Measurements from ENCODE around the gene RTN3.
A peak's percentile ranks its signal among the peaks of the same experiment; 100 is the strongest.
"Not testable (repeated sequence)": the region's sequence is repeated elsewhere in the genome, so short reads cannot be mapped to it uniquely, and the experiment has no call there.

RTN3 gene

DNA sequence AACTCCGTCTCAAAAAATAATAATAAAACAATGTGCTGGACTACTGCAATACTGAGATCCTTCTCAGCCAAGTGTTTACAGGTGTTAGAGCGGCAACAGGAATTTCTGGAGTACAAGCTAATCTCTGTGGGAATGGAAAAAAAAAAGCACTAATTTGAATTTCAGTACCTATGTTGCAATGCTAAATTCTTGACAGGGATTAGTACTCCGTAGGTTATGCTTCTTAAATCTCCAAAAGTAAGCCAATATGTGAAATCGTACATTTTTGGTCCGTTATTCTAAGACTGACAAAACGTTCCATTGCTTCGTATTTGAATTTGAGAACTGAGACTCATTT is 11.2 kb upstream of the RTN3 start:
- H3K27ac ChIP-seq (ENCODE audit: low read depth, low read length) = peak overlapping the region; percentile 92
- H3K4me3 ChIP-seq (ENCODE audit: low read depth in 1 of 2, low read length in 2 of 2) = peak overlapping the region; percentile 57 to 81
- H3K27me3 ChIP-seq (ENCODE audit: control insufficient read depth in 1 of 2, insufficient read depth in 2 of 2, low read length in 2 of 2) = no peaks in the 10 kb centered on the region
- peaks cover 31% of the 10 kb centered on the region for H3K4me1 ChIP-seq (ENCODE audit: insufficient read depth, low read length)
- peak overlapping the region; percentile 81 for H3K9ac ChIP-seq (ENCODE audit: low read length)
- H3K36me3 ChIP-seq (ENCODE audit: insufficient read depth, low read length) = no peaks in the 10 kb centered on the region
- no peaks in the 10 kb centered on the region for H3K9me3 ChIP-seq (ENCODE audit: low read length)

DNA sequence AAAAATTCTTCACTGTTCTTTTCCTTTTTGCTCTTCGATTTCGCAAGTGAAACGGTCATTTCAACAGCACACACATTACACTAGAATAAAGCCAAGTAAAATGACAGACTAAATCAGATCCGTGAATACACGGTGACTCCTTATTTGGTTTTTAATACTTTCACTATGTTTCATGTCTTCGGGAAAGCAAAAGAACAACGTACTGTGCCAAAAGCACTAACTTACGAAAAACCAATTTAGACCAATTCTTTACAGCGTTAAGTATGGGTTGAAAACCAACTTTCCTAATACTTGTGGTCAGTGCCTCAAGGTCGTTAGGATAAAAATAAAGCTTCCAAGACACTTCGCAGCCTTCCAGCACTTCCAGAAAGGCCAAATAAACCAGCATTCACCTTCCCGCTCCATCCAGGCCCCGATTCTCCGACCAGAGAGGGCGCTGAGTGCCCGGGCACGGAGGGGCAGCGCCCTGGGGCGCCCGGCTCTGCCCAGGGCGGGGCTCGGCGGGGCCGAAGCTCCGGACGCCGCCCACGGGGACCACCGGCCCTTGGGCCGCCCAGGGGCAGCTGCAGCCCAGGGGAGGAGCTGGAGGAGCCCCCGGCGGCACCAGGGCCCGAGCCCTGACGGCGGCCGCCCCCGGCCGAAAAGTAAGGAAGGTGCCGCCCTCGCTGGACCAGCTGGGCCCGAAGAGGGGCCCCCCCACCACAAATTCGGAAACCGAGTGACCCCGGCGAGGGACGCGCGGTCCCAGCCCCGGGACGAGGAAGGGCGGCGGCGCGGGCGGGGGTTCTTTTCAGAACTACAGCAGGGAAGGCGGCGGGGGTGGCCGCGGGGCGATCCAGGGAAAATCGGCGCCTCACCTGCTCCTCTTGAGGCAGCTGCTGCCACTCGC is 10.6 kb upstream of the RTN3 start:
- Histone ChIP-seq H3K9ac (ENCODE audit: low read length) (peak overlapping the region; percentile 81), H3K4me1 (ENCODE audit: insufficient read depth, low read length) (peaks cover 31% of the 10 kb centered on the region), H3K9me3 (ENCODE audit: low read length) (no peaks in the 10 kb centered on the region), H3K36me3 (ENCODE audit: insufficient read depth, low read length) (no peaks in the 10 kb centered on the region), H3K27me3 (ENCODE audit: control insufficient read depth in 1 of 2, insufficient read depth in 2 of 2, low read length in 2 of 2) (no peaks in the 10 kb centered on the region), H3K27ac (ENCODE audit: low read depth, low read length) (peak overlapping the region; percentile 92), H3K4me3 (ENCODE audit: low read depth in 1 of 2, low read length in 2 of 2) (peak overlapping the region; percentile 57 to 81)

DNA sequence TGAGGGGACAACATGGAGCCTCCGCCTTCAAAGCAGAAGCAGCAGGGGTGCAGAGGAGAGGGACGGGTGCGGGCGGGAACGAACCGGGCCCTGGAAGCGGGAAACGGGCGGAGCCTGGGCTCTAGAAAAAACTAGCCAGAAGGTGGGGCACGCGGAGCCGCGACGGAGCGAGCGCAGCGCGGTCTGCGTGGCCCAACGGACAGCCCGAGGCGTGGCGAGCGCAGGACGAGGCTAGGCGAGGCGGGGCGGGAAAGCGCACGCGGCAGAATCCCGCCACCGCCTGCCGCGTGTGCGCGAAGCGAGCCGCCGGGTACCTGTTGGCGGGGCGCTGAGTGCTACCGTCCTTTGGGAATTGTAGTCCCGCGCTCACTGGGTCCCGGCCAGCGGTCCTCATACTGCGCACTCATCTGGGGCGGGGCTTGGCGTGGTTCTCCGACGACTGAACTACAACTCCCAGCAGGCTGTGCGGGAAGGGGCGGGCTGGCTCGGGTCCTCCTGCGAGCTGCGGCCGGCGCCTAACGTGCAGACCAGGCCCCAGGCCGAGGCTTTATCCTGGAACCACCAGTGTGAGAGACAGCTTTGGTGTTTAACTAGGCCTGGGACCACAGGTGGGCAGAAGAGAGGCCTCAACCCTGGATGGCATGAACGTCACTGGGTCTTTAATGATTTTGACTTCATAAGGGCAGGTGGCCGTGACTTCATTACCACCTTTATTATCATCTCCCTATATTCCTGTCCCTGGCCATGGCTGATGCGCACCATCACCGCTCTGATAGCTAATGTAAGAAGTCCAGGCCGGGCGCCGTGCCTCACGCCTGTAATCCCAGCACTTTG is 9.8 kb upstream of the RTN3 start, which contains the start of gene ATL3:
Gene ATL3 (minus strand): TSS at position 55 of the 834 bp plus-strand sequence. CDS start 41 bp downstream, at position 14.
- H3K9me3 ChIP-seq (ENCODE audit: low read length) = no peaks in the 10 kb centered on the region
- H3K9ac ChIP-seq (ENCODE audit: low read length) = peak within 1 kb of the TSS; percentile 81
- peak within 1 kb of the TSS; percentile 92 for H3K27ac ChIP-seq (ENCODE audit: low read depth, low read length)
- H3K36me3 ChIP-seq (ENCODE audit: insufficient read depth, low read length) = no peaks in the 10 kb centered on the region
- peak within 1 kb of the TSS; percentile 57 to 81 for H3K4me3 ChIP-seq (ENCODE audit: low read depth in 1 of 2, low read length in 2 of 2)
- H3K4me1 ChIP-seq (ENCODE audit: insufficient read depth, low read length) = peaks cover 28% of the 10 kb centered on the region
- H3K27me3 ChIP-seq (ENCODE audit: control insufficient read depth in 1 of 2, insufficient read depth in 2 of 2, low read length in 2 of 2) = no peaks in the 10 kb centered on the region

DNA sequence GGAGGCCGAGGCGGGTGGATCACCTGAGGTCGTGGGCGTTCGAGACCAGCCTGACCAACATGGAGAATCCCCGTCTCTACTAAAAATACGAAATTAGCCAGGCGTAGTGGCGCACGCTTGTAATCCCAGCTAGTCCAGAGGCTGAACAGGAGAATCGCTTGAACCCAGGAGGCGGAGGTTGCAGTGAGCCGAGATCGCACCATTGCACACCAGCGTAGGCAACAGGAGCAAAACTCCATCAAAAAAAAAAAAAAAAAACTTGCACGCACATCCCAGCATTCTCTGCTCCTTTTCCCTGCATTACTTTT is 9.2 kb upstream of the RTN3 start:
- peak overlapping the region; percentile 81 for H3K9ac ChIP-seq (ENCODE audit: low read length)
- H3K27ac ChIP-seq (ENCODE audit: low read depth, low read length) = peak overlapping the region; percentile 92
- H3K27me3 ChIP-seq (ENCODE audit: control insufficient read depth in 1 of 2, insufficient read depth in 2 of 2, low read length in 2 of 2) = no peaks in the 10 kb centered on the region
- H3K4me1 ChIP-seq (ENCODE audit: insufficient read depth, low read length) = peaks cover 22% of the 10 kb centered on the region
- no peaks in the 10 kb centered on the region for H3K36me3 ChIP-seq (ENCODE audit: insufficient read depth, low read length)
- H3K4me3 ChIP-seq (ENCODE audit: low read depth in 1 of 2, low read length in 2 of 2) = peak overlapping the region in 1 of 2 donors; percentile 57
- H3K9me3 ChIP-seq (ENCODE audit: low read length) = no peaks in the 10 kb centered on the region

DNA sequence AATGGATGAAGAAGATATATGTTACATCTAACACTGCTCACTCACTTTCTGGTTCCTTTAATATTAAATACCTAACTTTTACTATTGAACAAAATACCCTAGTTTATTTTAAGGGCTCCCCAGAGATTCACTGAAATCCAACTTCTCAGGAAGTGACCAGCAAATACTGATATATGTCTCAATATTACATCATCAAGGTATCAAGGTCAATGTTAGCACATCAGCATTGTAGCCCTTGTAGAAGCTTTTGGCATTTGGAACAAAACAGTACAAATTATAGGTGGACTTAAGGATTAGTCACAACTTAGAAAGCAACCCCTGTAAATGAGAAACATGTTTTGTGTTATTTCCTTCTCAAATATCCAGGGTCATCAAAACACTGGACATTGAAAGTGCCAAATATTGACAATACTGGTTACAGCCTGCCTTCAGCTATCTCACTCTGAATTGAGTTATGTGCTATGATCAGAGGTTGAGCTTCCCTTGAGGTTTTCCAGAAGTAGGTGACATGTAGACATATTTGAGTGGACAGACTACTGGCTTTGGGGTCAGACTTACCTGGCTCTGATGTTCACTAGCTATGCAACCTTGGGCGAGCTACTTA is 8.3 kb upstream of the RTN3 start:
- Histone ChIP-seq H3K36me3 (ENCODE audit: insufficient read depth, low read length) (no peaks in the 10 kb centered on the region), H3K27ac (ENCODE audit: low read depth, low read length) (no peak overlapping the region), H3K4me3 (ENCODE audit: low read depth in 1 of 2, low read length in 2 of 2) (no peak overlapping the region), H3K27me3 (ENCODE audit: control insufficient read depth in 1 of 2, insufficient read depth in 2 of 2, low read length in 2 of 2) (no peaks in the 10 kb centered on the region), H3K9me3 (ENCODE audit: low read length) (no peaks in the 10 kb centered on the region), H3K4me1 (ENCODE audit: insufficient read depth, low read length) (peaks cover 13% of the 10 kb centered on the region), H3K9ac (ENCODE audit: low read length) (no peak overlapping the region)

DNA sequence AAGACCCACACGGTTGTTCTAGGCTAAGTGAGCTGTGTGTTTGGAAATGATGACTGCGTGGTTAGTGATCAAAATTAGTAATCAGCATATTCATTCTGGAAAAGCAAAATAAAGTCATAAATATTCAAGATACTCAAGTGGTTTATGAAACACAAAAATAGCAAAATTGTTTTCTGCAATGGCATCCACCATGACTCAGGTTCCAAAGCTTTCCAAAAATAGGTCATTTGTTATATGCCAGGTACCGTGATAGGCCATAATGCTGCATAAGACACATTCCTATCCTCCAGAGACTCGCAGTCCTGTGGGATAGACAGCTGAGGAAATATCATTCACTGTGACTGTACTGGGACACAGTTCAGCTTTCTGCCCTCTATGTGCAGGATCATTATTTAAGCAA is 7.7 kb upstream of the RTN3 start:
- no peak overlapping the region for H3K9ac ChIP-seq (ENCODE audit: low read length)
- no peak overlapping the region for H3K27ac ChIP-seq (ENCODE audit: low read depth, low read length)
- no peak overlapping the region for H3K4me3 ChIP-seq (ENCODE audit: low read depth in 1 of 2, low read length in 2 of 2)
- no peaks in the 10 kb centered on the region for H3K36me3 ChIP-seq (ENCODE audit: insufficient read depth, low read length)
- H3K27me3 ChIP-seq (ENCODE audit: control insufficient read depth in 1 of 2, insufficient read depth in 2 of 2, low read length in 2 of 2) = no peaks in the 10 kb centered on the region
- H3K4me1 ChIP-seq (ENCODE audit: insufficient read depth, low read length) = peaks cover 8% of the 10 kb centered on the region
- H3K9me3 ChIP-seq (ENCODE audit: low read length) = no peaks in the 10 kb centered on the region

DNA sequence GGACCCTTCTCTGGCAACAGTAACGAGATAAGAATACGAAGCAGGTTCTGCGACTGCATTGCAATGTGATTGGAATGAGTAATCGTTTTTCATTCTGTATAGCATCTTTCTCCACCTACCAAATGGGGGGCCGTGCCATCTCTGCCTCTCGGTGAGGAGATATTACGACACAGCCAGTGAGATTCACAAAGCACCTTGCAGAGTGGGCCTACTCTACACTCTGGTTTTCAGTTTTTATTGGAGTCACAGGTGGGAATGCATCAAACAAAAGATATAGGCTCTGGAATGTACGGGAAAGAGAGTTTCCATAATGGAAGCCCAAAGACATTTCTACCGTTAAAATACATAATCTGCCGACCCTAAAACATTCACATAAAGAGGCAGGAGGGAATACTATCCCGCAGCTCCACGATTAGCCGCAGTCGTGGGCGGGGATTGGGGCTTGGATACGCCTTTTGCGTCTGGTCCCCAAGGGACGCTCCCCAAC is 423 bp upstream of the RTN3 start:
- Histone ChIP-seq H3K9ac (ENCODE audit: low read length) (no peak overlapping the region), H3K27me3 (ENCODE audit: control insufficient read depth in 1 of 2, insufficient read depth in 2 of 2, low read length in 2 of 2) (no peaks in the 10 kb centered on the region), H3K4me3 (ENCODE audit: low read depth in 1 of 2, low read length in 2 of 2) (peak overlapping the region in 1 of 2 donors; percentile 81), H3K36me3 (ENCODE audit: insufficient read depth, low read length) (no peaks in the 10 kb centered on the region), H3K27ac (ENCODE audit: low read depth, low read length) (peak overlapping the region; percentile 100), H3K4me1 (ENCODE audit: insufficient read depth, low read length) (peaks cover 16% of the 10 kb centered on the region), H3K9me3 (ENCODE audit: low read length) (no peaks in the 10 kb centered on the region)

DNA sequence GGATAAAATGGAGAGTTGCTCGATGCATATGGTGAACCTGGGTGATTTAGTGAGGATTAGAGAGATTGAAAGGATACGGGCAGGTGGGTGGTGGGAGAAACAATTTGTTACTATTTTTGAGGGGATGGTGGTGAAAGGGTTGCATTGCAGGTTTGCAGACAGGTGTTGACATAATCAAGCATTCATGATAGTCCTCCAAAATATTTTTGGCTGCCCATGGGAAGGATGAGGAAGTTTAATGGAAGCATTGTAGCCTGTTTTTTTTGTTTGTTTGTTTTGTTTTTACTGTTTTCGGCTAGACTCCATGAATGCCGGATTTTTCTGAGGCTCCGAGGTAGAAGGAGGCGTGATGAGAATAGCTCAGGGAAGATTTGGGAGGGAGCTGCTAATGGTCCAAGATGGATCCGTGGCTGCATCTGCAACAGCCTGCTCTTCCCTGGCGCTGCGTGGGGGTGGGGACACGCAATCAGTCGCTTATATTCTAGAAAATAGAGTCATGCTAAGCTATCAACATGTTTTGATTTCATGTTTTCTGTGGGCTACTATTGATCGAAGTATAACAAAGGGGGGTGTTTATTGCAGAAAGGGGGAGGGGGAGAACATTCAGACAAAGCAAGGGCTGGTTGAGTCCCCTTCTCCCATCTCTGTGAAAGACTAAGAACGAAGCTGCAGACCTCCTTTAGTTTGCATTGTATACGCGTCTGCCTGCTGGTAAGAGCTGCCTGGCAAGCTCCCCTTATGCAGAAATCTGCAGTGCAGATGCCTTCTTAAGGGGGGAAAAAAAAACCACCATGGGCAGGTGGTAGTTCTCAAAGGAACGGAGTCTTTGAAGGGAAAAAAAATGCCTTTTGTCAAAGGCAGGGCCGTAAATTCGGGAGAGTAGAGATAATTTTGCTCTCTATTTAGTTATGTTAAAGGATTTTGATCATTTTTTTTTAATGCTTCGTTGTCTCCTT is 1.0 kb downstream of the RTN3 start:
- peaks cover 22% of the 10 kb centered on the region for H3K4me1 ChIP-seq (ENCODE audit: insufficient read depth, low read length)
- H3K9ac ChIP-seq (ENCODE audit: low read length) = peak overlapping the region; percentile 51
- no peaks in the 10 kb centered on the region for H3K9me3 ChIP-seq (ENCODE audit: low read length)
- no peaks in the 10 kb centered on the region for H3K27me3 ChIP-seq (ENCODE audit: control insufficient read depth in 1 of 2, insufficient read depth in 2 of 2, low read length in 2 of 2)
- H3K36me3 ChIP-seq (ENCODE audit: insufficient read depth, low read length) = no peaks in the 10 kb centered on the region
- H3K4me3 ChIP-seq (ENCODE audit: low read depth in 1 of 2, low read length in 2 of 2) = peak overlapping the region; percentile 80 to 81
- H3K27ac ChIP-seq (ENCODE audit: low read depth, low read length) = peak overlapping the region; percentile 100

DNA sequence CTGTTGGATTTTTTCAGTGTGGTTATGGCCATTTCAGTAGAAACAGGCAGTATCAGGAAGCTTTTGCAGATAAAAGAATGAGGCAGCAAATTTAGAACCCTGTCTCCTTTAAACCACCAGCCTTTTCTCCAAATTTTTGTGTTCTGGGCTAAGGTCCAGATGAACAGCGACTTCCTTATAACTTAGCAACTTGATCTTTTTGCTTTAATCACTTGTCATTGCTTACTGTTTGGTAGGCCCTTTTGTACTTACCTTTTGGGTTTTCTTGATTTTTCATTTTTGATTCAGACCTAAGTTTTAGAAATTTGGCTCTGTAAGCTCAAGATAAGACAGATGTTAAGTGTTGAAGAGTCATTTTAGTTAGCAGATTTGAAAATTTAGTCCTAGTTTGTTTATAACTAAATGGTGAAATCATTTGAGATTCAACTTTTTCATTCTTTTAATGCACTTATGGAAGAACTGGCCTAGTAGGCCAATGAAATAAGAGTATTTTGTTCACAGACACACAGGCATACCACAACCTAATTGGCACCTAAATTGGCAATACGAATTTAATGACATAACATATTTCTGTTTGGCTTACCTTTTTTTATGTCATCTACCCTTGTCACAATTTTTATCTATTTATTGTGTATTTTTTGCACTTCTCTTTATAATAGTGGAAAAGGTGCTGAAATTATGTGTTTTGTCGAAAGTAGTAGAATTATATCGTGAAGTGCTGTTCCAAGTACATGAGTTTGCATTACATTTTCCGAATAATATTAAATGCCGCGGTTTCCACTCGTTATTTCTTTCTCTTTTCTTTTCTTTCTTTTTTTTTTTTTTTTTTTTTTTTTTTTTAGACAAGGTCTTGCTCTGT is 2.1 kb downstream of the RTN3 start:
- H3K36me3 ChIP-seq (ENCODE audit: insufficient read depth, low read length) = no peaks in the 10 kb centered on the region
- no peaks in the 10 kb centered on the region for H3K27me3 ChIP-seq (ENCODE audit: control insufficient read depth in 1 of 2, insufficient read depth in 2 of 2, low read length in 2 of 2)
- H3K9ac ChIP-seq (ENCODE audit: low read length) = no peak overlapping the region
- peak overlapping the region; percentile 80 to 81 for H3K4me3 ChIP-seq (ENCODE audit: low read depth in 1 of 2, low read length in 2 of 2)
- H3K27ac ChIP-seq (ENCODE audit: low read depth, low read length) = peak overlapping the region; percentile 100
- peaks cover 23% of the 10 kb centered on the region for H3K4me1 ChIP-seq (ENCODE audit: insufficient read depth, low read length)
- no peaks in the 10 kb centered on the region for H3K9me3 ChIP-seq (ENCODE audit: low read length)

DNA sequence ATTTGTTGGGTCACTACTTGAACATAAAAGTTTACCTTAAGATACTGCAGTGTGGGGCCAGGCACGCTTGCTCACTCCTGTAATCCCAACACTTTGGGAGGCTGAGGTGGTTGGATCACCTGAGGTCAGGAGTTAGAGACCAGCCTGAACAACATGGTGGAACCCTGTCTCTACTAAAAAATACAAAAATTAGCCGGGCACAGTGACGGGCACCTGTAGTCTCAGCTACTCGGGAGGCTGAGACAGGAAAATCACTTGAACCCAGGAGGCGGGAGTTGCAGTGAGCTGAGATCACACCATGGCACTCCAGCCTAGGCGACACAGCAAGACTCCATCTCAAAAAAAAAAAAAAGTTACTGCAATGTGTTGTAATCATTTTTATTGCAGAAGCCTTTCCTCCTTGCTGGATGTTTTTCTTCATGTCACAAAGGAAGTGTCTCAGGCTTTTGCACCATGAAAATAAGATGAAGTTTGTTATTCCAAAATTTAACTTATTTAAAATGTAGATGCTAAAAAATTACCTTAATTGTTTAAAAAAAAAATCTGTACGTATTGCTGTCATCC is 3.9 kb downstream of the RTN3 start:
- not testable (repeated sequence) for H3K27ac ChIP-seq (ENCODE audit: low read depth, low read length); H3K27me3 ChIP-seq (ENCODE audit: control insufficient read depth in 1 of 2, insufficient read depth in 2 of 2, low read length in 2 of 2); H3K9ac ChIP-seq (ENCODE audit: low read length); H3K9me3 ChIP-seq (ENCODE audit: low read length); H3K36me3 ChIP-seq (ENCODE audit: insufficient read depth, low read length); H3K4me3 ChIP-seq (ENCODE audit: low read depth in 1 of 2, low read length in 2 of 2)
- H3K4me1 ChIP-seq (ENCODE audit: insufficient read depth, low read length) = peaks cover 23% of the 10 kb centered on the region
